HG03060 (cell line): ENCODE measurements around the gene PGD.
"Not testable (repeated sequence)": the region's sequence is repeated elsewhere in the genome, so short reads cannot be mapped to it uniquely, and the experiment has no call there.

ENCODE experiments used
- ATAC-seq: cut with Tn5 transposase; IDR thresholded peaks from one replicate; pipeline ENCODE4 v1.9.1; 2021; ENCODE audit warnings: low read depth, moderate number of reproducible peaks; ENCODE audit not compliant: unreplicated experiment

PGD gene

GRCh38 chr1:10432910-10433700 is 34.2 kb downstream of the PGD start:
- ATAC-seq, result no peak

GRCh38 chr1:10433790-10434189 is 34.9 kb downstream of the PGD start:
- no peak for ATAC-seq

GRCh38 chr1:10434590-10434989 is 35.7 kb downstream of the PGD start:
- no peak for ATAC-seq

- no peak for ATAC-seq
Observed at GRCh38 chr1:10437052-10437451, 38.2 kb downstream of the PGD start.

GRCh38 chr1:10438677-10439163 is 39.9 kb downstream of the PGD start:
- no peak for ATAC-seq

- no peak for ATAC-seq
Observed at GRCh38 chr1:10440305-10440704, 41.4 kb downstream of the PGD start.

GRCh38 chr1:10440794-10441193 is 41.9 kb downstream of the PGD start:
- ATAC-seq, result no peak

- no peak for ATAC-seq
Observed at GRCh38 chr1:10444248-10444647, 45.4 kb downstream of the PGD start.

- no peak for ATAC-seq
Observed at GRCh38 chr1:10444795-10445397, 46.0 kb downstream of the PGD start.

- no peak for ATAC-seq
Observed at GRCh38 chr1:10446790-10447422, 48.0 kb downstream of the PGD start.

- ATAC-seq, result no peak
Observed at GRCh38 chr1:10449751-10450150, 50.9 kb downstream of the PGD start, which contains the start of gene CORT. Gene CORT (plus strand): TSS chr1:10450031. CDS start chr1:10450224, 193 bp downstream.

GRCh38 chr1:10450156-10450814 is 51.4 kb downstream of the PGD start:
- ATAC-seq, result no peak

GRCh38 chr1:10450836-10451235 is 52.0 kb downstream of the PGD start:
- no peak for ATAC-seq

- no peak for ATAC-seq
Observed at GRCh38 chr1:10451287-10451686, 52.4 kb downstream of the PGD start.

- no peak for ATAC-seq
Observed at GRCh38 chr1:10456048-10456447, 57.2 kb downstream of the PGD start.

GRCh38 chr1:10456661-10457060 is 57.8 kb downstream of the PGD start:
- ATAC-seq, result no peak

- not testable (repeated sequence) for ATAC-seq
Observed at GRCh38 chr1:10457462-10457861, 58.6 kb downstream of the PGD start.

- ATAC-seq, result no peak
Observed at GRCh38 chr1:10457875-10458274, 59.0 kb downstream of the PGD start.

GRCh38 chr1:10459184-10459583 is 60.3 kb downstream of the PGD start:
- no peak for ATAC-seq

- ATAC-seq, result no peak
Observed at GRCh38 chr1:10467078-10467477, 68.2 kb downstream of the PGD start.

GRCh38 chr1:10470043-10470442 is 71.2 kb downstream of the PGD start:
- no peak for ATAC-seq
